ENCODE results near the gene SPAG16.
A peak's percentile ranks its signal among the peaks of the same experiment; 100 is the strongest.

The SPAG16 gene

GRCh38 chr2:214242797-214243196 lies 958.5 kb downstream of the SPAG16 start:
- no peak for TF ChIP-seq CTCF (IDR thresholded peaks at IDR 0.05; ENCODE audit: low read depth, low read length)
- DNase-seq (ENCODE audit: low read depth, low spot score), result no peak
- in situ Hi-C loops (cut with HindIII; ENCODE audit: low sequenced_read_pairs), result no loop called here
- no peak overlapping the region for H3K4me3 ChIP-seq (ENCODE audit: low read depth, low read length)

- H3K4me3 ChIP-seq (ENCODE audit: low read depth, low read length), result no peak overlapping the region
- TF ChIP-seq CTCF (IDR thresholded peaks at IDR 0.05; ENCODE audit: low read depth, low read length), result no peak
- peak; percentile 33 for DNase-seq (ENCODE audit: low read depth, low spot score)
- in situ Hi-C loops (cut with HindIII; ENCODE audit: low sequenced_read_pairs), result no loop called here
Measured at GRCh38 chr2:214244847-214245246, 960.6 kb downstream of the SPAG16 start.

- in situ Hi-C loops (cut with HindIII; ENCODE audit: low sequenced_read_pairs), result no loop called here
- no peak overlapping the region for H3K4me3 ChIP-seq (ENCODE audit: low read depth, low read length)
- DNase-seq (ENCODE audit: low read depth, low spot score), result no peak
- TF ChIP-seq CTCF (IDR thresholded peaks at IDR 0.05; ENCODE audit: low read depth, low read length), result no peak
Measured at GRCh38 chr2:214246417-214246816, 962.2 kb downstream of the SPAG16 start.

GRCh38 chr2:214247531-214247930 lies 963.3 kb downstream of the SPAG16 start:
- TF ChIP-seq CTCF (IDR thresholded peaks at IDR 0.05; ENCODE audit: low read depth, low read length), result no peak
- no peak for DNase-seq (ENCODE audit: low read depth, low spot score)
- H3K4me3 ChIP-seq (ENCODE audit: low read depth, low read length), result no peak overlapping the region
- in situ Hi-C loops (cut with HindIII; ENCODE audit: low sequenced_read_pairs), result no loop called here

GRCh38 chr2:214255046-214255445 lies 970.8 kb downstream of the SPAG16 start:
- no peak overlapping the region for H3K4me3 ChIP-seq (ENCODE audit: low read depth, low read length)
- no peak for TF ChIP-seq CTCF (IDR thresholded peaks at IDR 0.05; ENCODE audit: low read depth, low read length)
- no peak for DNase-seq (ENCODE audit: low read depth, low spot score)
- in situ Hi-C loops (cut with HindIII; ENCODE audit: low sequenced_read_pairs), result no loop called here

GRCh38 chr2:214261683-214262082 lies 977.4 kb downstream of the SPAG16 start:
- no peak overlapping the region for H3K4me3 ChIP-seq (ENCODE audit: low read depth, low read length)
- TF ChIP-seq CTCF (IDR thresholded peaks at IDR 0.05; ENCODE audit: low read depth, low read length), result no peak
- in situ Hi-C loops (cut with HindIII; ENCODE audit: low sequenced_read_pairs), result no loop called here
- no peak for DNase-seq (ENCODE audit: low read depth, low spot score)

- no peak for TF ChIP-seq CTCF (IDR thresholded peaks at IDR 0.05; ENCODE audit: low read depth, low read length)
- no peak for DNase-seq (ENCODE audit: low read depth, low spot score)
- no peak overlapping the region for H3K4me3 ChIP-seq (ENCODE audit: low read depth, low read length)
- in situ Hi-C loops (cut with HindIII; ENCODE audit: low sequenced_read_pairs), result no loop called here
Measured at GRCh38 chr2:214264171-214264570, 979.9 kb downstream of the SPAG16 start.
